DOHH2 (cell line): ENCODE data around the gene SLC15A2.
"Not testable (repeated sequence)": the region's sequence is repeated elsewhere in the genome, so short reads cannot be mapped to it uniquely, and the experiment has no call there.

Experiments used
- H3F3A ChIP-seq: fragments of 200-600 bp; sonication (generic), shearing (Covaris generic); 2 replicates; pipeline ENCODE4 v1.6.0; 2016; ENCODE audit warnings: antibody characterized with exemption, mild to moderate bottlenecking; ENCODE audit not compliant: control insufficient read depth, insufficient read depth
- H3K27ac ChIP-seq: fragments of 200-600 bp; sonication (generic); 2 replicates; pipeline ENCODE4 v1.5.1; 2014; ENCODE audit warnings: low read depth, mild to moderate bottlenecking, low read length, moderate library complexity
- H3K27me3 ChIP-seq: fragments of 200-600 bp; sonication (generic); 2 replicates; pipeline ENCODE4 v1.6.1; 2014; ENCODE audit warnings: mild to moderate bottlenecking, low read length, mixed read lengths; ENCODE audit not compliant: control insufficient read depth
- H3K36me3 ChIP-seq: fragments of 200-600 bp; sonication (generic); 2 replicates; pipeline ENCODE4 v1.6.1; 2014; ENCODE audit warnings: mild to moderate bottlenecking, low read length, moderate library complexity, mixed read lengths; ENCODE audit not compliant: control insufficient read depth
- H3K4me1 ChIP-seq: fragments of 200-600 bp; sonication (generic); 2 replicates; pipeline ENCODE4 v1.6.1; 2014; ENCODE audit warnings: mild to moderate bottlenecking, low read length, mixed read lengths; ENCODE audit not compliant: control insufficient read depth
- H3K4me2 ChIP-seq: fragments of 200-600 bp; sonication (generic); 2 replicates; pipeline ENCODE4 v1.6.0; 2014; ENCODE audit warnings: mild to moderate bottlenecking, low read length, moderate library complexity
- H3K4me3 ChIP-seq: fragments of 200-600 bp; sonication (generic); 2 replicates; pipeline ENCODE4 v1.5.1; 2014; ENCODE audit warnings: mild to moderate bottlenecking, low read length, mixed read lengths
- H3K79me2 ChIP-seq: fragments of 200-600 bp; sonication (generic); 2 replicates; pipeline ENCODE4 v1.6.1; 2014; ENCODE audit warnings: mild to moderate bottlenecking, low read length, mixed read lengths; ENCODE audit not compliant: control insufficient read depth
- H3K9me2 ChIP-seq: fragments of 200-600 bp; sonication (generic); replicated peaks from 2 replicates; pipeline ENCODE4 v1.6.1; 2014; ENCODE audit warnings: mild to moderate bottlenecking, low read length, mixed read lengths; ENCODE audit not compliant: control insufficient read depth
- H3K9me3 ChIP-seq: fragments of 200-600 bp; sonication (generic); 2 replicates; pipeline ENCODE4 v1.6.1; 2014; ENCODE audit warnings: antibody characterized with exemption, low read length, mixed read lengths; ENCODE audit not compliant: control insufficient read depth, insufficient read depth
- H4K20me1 ChIP-seq: fragments of 200-600 bp; sonication (generic); 2 replicates; pipeline ENCODE4 v1.6.0; 2014; ENCODE audit warnings: low read depth, mild to moderate bottlenecking, antibody characterized with exemption, low read length, moderate library complexity; ENCODE audit not compliant: control insufficient read depth, insufficient read depth
- CTCF ChIP-seq: fragments of 200-600 bp; sonication (generic); IDR thresholded peaks from one replicate; pipeline ENCODE4 v1.5.1; 2014; ENCODE audit warnings: antibody characterized with exemption, mild to moderate bottlenecking, low read depth, low read length; ENCODE audit not compliant: poor library complexity, severe bottlenecking
- EZH2phosphoT487 ChIP-seq: fragments of 200-600 bp; sonication (generic); IDR thresholded peaks from 2 replicates; pipeline ENCODE4 v1.6.1; 2017; ENCODE audit warnings: borderline replicate concordance, mild to moderate bottlenecking, antibody characterized with exemption, low read length, moderate library complexity, mixed read lengths

Gene SLC15A2

DNA sequence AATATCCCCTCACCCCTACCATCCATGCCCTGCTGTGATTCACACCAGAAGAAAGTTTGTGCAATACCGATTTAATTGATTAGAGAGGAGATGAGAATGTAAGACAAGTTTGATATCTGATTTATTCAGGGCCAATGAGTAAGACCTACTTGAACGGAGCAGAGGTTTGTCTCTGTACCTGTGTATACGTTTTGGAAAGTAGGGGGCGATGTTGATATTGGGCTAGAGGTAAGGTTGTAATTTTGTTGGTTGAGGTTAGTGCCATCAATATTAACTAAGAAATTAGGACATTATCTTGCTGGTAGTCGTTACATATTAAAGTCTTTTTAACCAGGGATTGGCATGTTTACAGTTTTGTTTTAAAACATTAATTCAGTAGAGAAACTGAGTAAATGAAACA is 38.6 kb upstream of the SLC15A2 start:
- Histone ChIP-seq H3K9me3 (no peaks in the 10 kb centered on the region), H3K27me3 (no peaks in the 10 kb centered on the region), H3K4me1 (no peaks in the 10 kb centered on the region), H3F3A (no peaks in the 10 kb centered on the region), H3K4me2 (no peak overlapping the region), H3K79me2 (peaks cover 89% of the 10 kb centered on the region), H3K36me3 (peaks cover 79% of the 10 kb centered on the region), H3K27ac (no peak overlapping the region), H3K4me3 (no peak overlapping the region), H3K9me2 (no peaks in the 10 kb centered on the region), H4K20me1 (no peaks in the 10 kb centered on the region)
- TF ChIP-seq CTCF = peak; percentile 63
- TF ChIP-seq EZH2phosphoT487 = no peak

DNA sequence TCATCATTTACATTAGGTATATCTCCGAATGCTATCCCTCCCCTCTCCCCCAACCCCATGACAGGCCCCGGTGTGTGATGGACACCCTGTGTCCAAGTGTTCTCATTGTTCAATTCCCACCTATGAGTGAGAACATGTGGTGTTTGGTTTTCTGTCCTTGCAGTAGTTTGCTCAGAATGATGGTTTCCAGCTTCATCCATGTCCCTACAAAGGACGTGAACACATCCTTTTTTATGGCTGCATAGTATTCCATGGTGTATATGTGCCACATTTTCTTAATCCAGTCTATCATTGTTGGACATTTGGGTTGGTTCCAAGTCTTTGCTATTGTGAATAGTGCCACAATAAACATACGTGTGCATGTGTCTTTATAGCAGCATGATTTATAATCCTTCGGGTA is 36.4 kb upstream of the SLC15A2 start:
- not testable (repeated sequence) for H3K4me3 ChIP-seq, H3K9me2 ChIP-seq, H3K27me3 ChIP-seq, H3K4me1 ChIP-seq, H3F3A ChIP-seq, H3K27ac ChIP-seq, H4K20me1 ChIP-seq, H3K4me2 ChIP-seq, H3K9me3 ChIP-seq
- H3K79me2 ChIP-seq = peaks cover 88% of the 10 kb centered on the region
- peaks cover 65% of the 10 kb centered on the region for H3K36me3 ChIP-seq

GRCh38 chr3:121863247-121863646 is 31.0 kb upstream of the SLC15A2 start:
- H3K36me3 ChIP-seq = peaks cover 62% of the 10 kb centered on the region

GRCh38 chr3:121863801-121864200 is 30.4 kb upstream of the SLC15A2 start:
- Histone ChIP-seq H3K4me1 (peaks cover 10% of the 10 kb centered on the region), H3K9me3 (no peaks in the 10 kb centered on the region), H3K79me2 (peaks cover 67% of the 10 kb centered on the region), H3F3A (0 out of 2 replicates have a peak, but pooled peaks cover 3% of the 10 kb centered on the region), H3K4me3 (no peak overlapping the region), H4K20me1 (no peaks in the 10 kb centered on the region), H3K27ac (no peak overlapping the region), H3K4me2 (no peak overlapping the region), H3K9me2 (no peaks in the 10 kb centered on the region), H3K27me3 (no peaks in the 10 kb centered on the region), H3K36me3 (peaks cover 60% of the 10 kb centered on the region)
- TF ChIP-seq CTCF = no peak
- no peak for TF ChIP-seq EZH2phosphoT487

More at GRCh38 chr3:121863247-121863646, 31.0 kb upstream of the SLC15A2 start:
- H3K27me3 ChIP-seq, H4K20me1 ChIP-seq, H3K4me3 ChIP-seq, H3K4me1 ChIP-seq, H3K4me2 ChIP-seq, H3K27ac ChIP-seq, H3F3A ChIP-seq, H3K9me2 ChIP-seq, H3K9me3 ChIP-seq: not testable (repeated sequence)
- peaks cover 70% of the 10 kb centered on the region for H3K79me2 ChIP-seq
